K562 (cell line): ENCODE results near the gene ZNF609. TPM values are rescaled to one million over a fixed set of nuclear protein-coding genes. Genes with fewer than 3 reads are reported as not detected.

Source experiments
- ATAC-seq: fragments of 200-7000 bp; cut with Tn5 transposase; 3 replicates; pipeline ENCODE4 v1.9.1; 2020; ENCODE audit warnings: moderate library complexity
- BruUV-seq: library from RNA; stranded (reverse); fragments of 400-500 nt; replicated peaks from 2 replicates; lab custom pipeline; 2021; lab: Mats Ljungman, UMichigan
- CTCF ChIA-PET: fragments of 300-600 bp; formaldehyde crosslinking; extraction: SDS; loops from one replicate; lab custom pipeline; 2021; ENCODE audit warnings: low intra/inter-chr PET ratio; lab: Yijun Ruan, JAX
- POLR2A ChIA-PET: fragments of 300-600, 350-650 bp; sonication (Branson Sonifier 250); formaldehyde crosslinking; extraction: SDS; loops from one replicate; lab custom pipeline; 2021; ENCODE audit warnings: antibody characterized with exemption, inconsistent platforms; lab: Yijun Ruan, JAX
- DNase-seq, 4 experiments: peaks; one replicate each; pipeline versions ENCODE4 v3.0.0 to v3.0.0-alpha.2; 2011 to 2018; ENCODE audit warnings: low spot score in 3 of 4, mixed read lengths in 3 of 4; ENCODE audit errors: extremely low read depth in 1 of 4
- FAIRE-seq: peaks from 2 replicates; lab custom pipeline; 2011; peaks lifted over from hg19 to GRCh38; lab: Jason Lieb, UNC
- H2AFZ ChIP-seq: 2 replicates; pipeline ENCODE4 v1.6.0; 2011; ENCODE audit warnings: low read depth, low read length, control low read depth, inconsistent platforms
- H3K27ac ChIP-seq: fragments of 200-600 bp; 3 replicates; pipeline ENCODE4 v1.8.0; 2011; ENCODE audit warnings: low read depth, mild to moderate bottlenecking, control low read depth, inconsistent platforms, low read length, moderate library complexity, mixed read lengths; ENCODE audit errors: extremely low read depth
- H3K27me3 ChIP-seq, 2 experiments: fragments of 300-600 bp in 1 of 2; 2 replicates in 1 of 2; 3 replicates in 1 of 2; pipeline versions ENCODE4 v1.6.0 to v1.8.0; 2011; ENCODE audit warnings: inconsistent platforms in 2 of 2, low read length in 2 of 2, mild to moderate bottlenecking in 1 of 2, mixed read lengths in 1 of 2, moderate library complexity in 1 of 2; ENCODE audit not compliant: control insufficient read depth in 2 of 2, insufficient read depth in 2 of 2
- H3K36me3 ChIP-seq: fragments of 300-600 bp; 3 replicates; pipeline ENCODE4 v1.8.0; 2011; ENCODE audit warnings: mild to moderate bottlenecking, low read length, inconsistent platforms; ENCODE audit not compliant: control insufficient read depth, insufficient read depth
- H3K4me1 ChIP-seq, 2 experiments: fragments of 200-600 bp in 1 of 2; replicated peaks in 1 of 2; 2 replicates in 1 of 2; 3 replicates in 1 of 2; pipeline versions ENCODE4 v1.5.1 to v1.8.0; 2011; ENCODE audit warnings: inconsistent platforms in 2 of 2, low read length in 2 of 2, mild to moderate bottlenecking in 1 of 2, mixed read lengths in 1 of 2, moderate library complexity in 1 of 2; ENCODE audit not compliant: control insufficient read depth in 2 of 2, insufficient read depth in 2 of 2
- H3K4me2 ChIP-seq: 2 replicates; pipeline ENCODE4 v1.6.1; 2011; ENCODE audit warnings: low read length, control low read depth, inconsistent platforms, mixed read lengths; ENCODE audit not compliant: insufficient read depth
- H3K4me3 ChIP-seq: fragments of 200-600 bp; sonication (generic), shearing (Covaris generic); 2 replicates; pipeline ENCODE4 v1.5.1; 2016; ENCODE audit warnings: control low read depth, inconsistent platforms
- H3K79me2 ChIP-seq: fragments of 200-600 bp; 3 replicates; pipeline ENCODE4 v1.8.0; 2011; ENCODE audit warnings: low read length, inconsistent platforms; ENCODE audit not compliant: control insufficient read depth, insufficient read depth
- H3K9ac ChIP-seq, 2 experiments: 2 replicates each; pipeline versions ENCODE4 v1.6.0 to v1.6.1; 2011; ENCODE audit warnings: low read depth in 2 of 2, low read length in 2 of 2, control low read depth in 1 of 2, inconsistent platforms in 1 of 2, mild to moderate bottlenecking in 1 of 2, mixed read lengths in 1 of 2; ENCODE audit not compliant: insufficient read depth in 1 of 2
- H3K9me1 ChIP-seq: one replicate; pipeline ENCODE4 v1.6.0; 2011; ENCODE audit warnings: inconsistent platforms, mild to moderate bottlenecking, low read length, moderate library complexity; ENCODE audit not compliant: control insufficient read depth, insufficient read depth
- H3K9me3 ChIP-seq: replicated peaks from 2 replicates; pipeline ENCODE4 v1.5.1; 2011; ENCODE audit warnings: low read depth, low read length, inconsistent platforms; ENCODE audit not compliant: control insufficient read depth, insufficient read depth
- H4K20me1 ChIP-seq: replicated peaks from 2 replicates; pipeline ENCODE4 v1.6.1; 2011; ENCODE audit warnings: low read length, inconsistent platforms, mixed read lengths; ENCODE audit not compliant: control insufficient read depth, insufficient read depth
- DMBX1 ChIP-seq: fragments of 250-450 bp; sonication (Bioruptor Pico); IDR thresholded peaks from 2 replicates; pipeline ENCODE4 v1.8.0; 2022; ENCODE audit warnings: inconsistent platforms, mild to moderate bottlenecking, moderate library complexity, borderline replicate concordance
- ETS2 ChIP-seq: IDR thresholded peaks from 2 replicates; pipeline ENCODE4 v1.6.1; 2016; ENCODE audit warnings: borderline replicate concordance, missing genetic modification characterization, mild to moderate bottlenecking, moderate library complexity, missing compliant biosample characterization; ENCODE audit not compliant: poor library complexity, severe bottlenecking
- ETV1 ChIP-seq: fragments of 450-650 bp; conservative IDR thresholded peaks from 2 replicates; pipeline ENCODE4 v1.6.1; 2016; ENCODE audit warnings: missing genetic modification characterization, control low read depth, low read depth, missing compliant biosample characterization
- HMG20B ChIP-seq: fragments of 250-450 bp; sonication (Bioruptor Pico); IDR thresholded peaks from 2 replicates; pipeline ENCODE4 v1.5.0; 2021; ENCODE audit warnings: mild to moderate bottlenecking
- MBD1 ChIP-seq: fragments of 250-450 bp; sonication (Bioruptor Pico); IDR thresholded peaks from 2 replicates; pipeline ENCODE4 v1.8.0; 2022; ENCODE audit warnings: inconsistent platforms
- NONO ChIP-seq, 2 experiments: fragments of 200-400 bp in 1 of 2; fragments of 450-650 bp in 1 of 2; formaldehyde crosslinking in 1 of 2; IDR thresholded peaks; 2 replicates each; pipeline ENCODE4 v1.6.1; 2017; ENCODE audit warnings: low read depth in 2 of 2, mild to moderate bottlenecking in 2 of 2, moderate library complexity in 2 of 2, low read length in 1 of 2
- POLR2G ChIP-seq: fragments of 200-400 bp; formaldehyde crosslinking; IDR thresholded peaks from 2 replicates; pipeline ENCODE4 v1.6.1; 2017; ENCODE audit warnings: low read depth, mild to moderate bottlenecking, antibody characterized with exemption, low read length, moderate library complexity
- PTRF ChIP-seq: fragments of 450-650 bp; IDR thresholded peaks from 2 replicates; pipeline ENCODE4 v1.6.1; 2016; ENCODE audit warnings: mild to moderate bottlenecking, missing genetic modification characterization, missing compliant biosample characterization
- SREBF2 ChIP-seq: sonication (generic); formaldehyde crosslinking; IDR thresholded peaks from 2 replicates; pipeline ENCODE4 v1.4.0; 2020; ENCODE audit warnings: mild to moderate bottlenecking, missing genetic modification reagents
- SRF ChIP-seq, 2 experiments: fragments of 250-450, 450-650 bp in 1 of 2; sonication (Bioruptor Pico) in 1 of 2; sonication (generic) in 1 of 2; formaldehyde crosslinking; IDR thresholded peaks; 2 replicates each; pipeline versions ENCODE4 v1.5.0 to v1.5.1; 2020 to 2022; ENCODE audit warnings: mild to moderate bottlenecking in 1 of 2, missing genetic modification reagents in 1 of 2
- TAF1 ChIP-seq: IDR thresholded peaks from 2 replicates; pipeline ENCODE4 v1.6.1; 2011; ENCODE audit warnings: mild to moderate bottlenecking, low read length, moderate library complexity; ENCODE audit not compliant: insufficient read depth, control insufficient read depth, severe bottlenecking; ENCODE audit errors: extremely low read depth
- TEAD4 ChIP-seq, 2 experiments: sonication (generic) in 1 of 2; formaldehyde crosslinking in 1 of 2; IDR thresholded peaks; 2 replicates each; pipeline versions ENCODE4 v1.6.1 to v1.8.0; 2012 to 2022; ENCODE audit warnings: borderline replicate concordance in 1 of 2, inconsistent platforms in 1 of 2, low read length in 1 of 2, mild to moderate bottlenecking in 1 of 2, missing genetic modification reagents in 1 of 2
- WGBS: fragments of 100-300 bp; shearing (Covaris generic); methylation state at CpG from one replicate; pipeline ENCODE4 v1.1.6; 2016; ENCODE audit warnings: low coverage, mixed read lengths; ENCODE audit not compliant: insufficient coverage; ENCODE audit errors: missing lambda C conversion rate; 5-methylcytosine and 5-hydroxymethylcytosine counted together
- in situ Hi-C: fragments of 300-500 bp; cut with MboI; formaldehyde crosslinking; loops from 4 replicates; pipeline ENCODE4 v1.15.0; 2018; ENCODE audit warnings: inconsistent platforms, mixed read lengths
- intact Hi-C: fragments of 100-400 bp; cut with micrococcal nuclease; formaldehyde crosslinking; loops from 2 replicates; pipeline ENCODE4 v1.14.2; 2022
- polyA plus RNA-seq, 8 experiments: library from polyadenylated mRNA; depleted of rRNA in 4 of 8; stranded (reverse) in 5 of 8; unstranded in 3 of 8; fragments of >200 nt; fragmentation: Nextera tagmentation in 2 of 8; fragmentation: Illumina TruSeq in 1 of 8; extraction: Ambion mirVana in 2 of 8; extraction: Trizol in 1 of 8; gene quantifications; 2 replicates each; pipeline versions ENCODE4 v1.2.1 to v1.2.3, GENCODE V29; 2011 to 2014; ENCODE audit warnings: inconsistent platforms in 1 of 8, missing spikeins in 1 of 8
- total RNA-seq, 7 experiments: library from RNA; depleted of rRNA in 6 of 7; stranded (reverse); fragments of >200 nt in 6 of 7; fragmentation: Illumina TruSeq in 2 of 7; extraction: Trizol in 2 of 7; gene quantifications; 2 replicates each; pipeline versions ENCODE4 v1.2.1 to v1.2.3, GENCODE V29; 2011 to 2021; ENCODE audit warnings: low replicate concordance in 1 of 7
- TF ChIP-seq, protein P1 (sequence below): IDR thresholded peaks from 2 replicates; pipeline ENCODE4 v1.6.1; 2011; ENCODE audit warnings: borderline replicate concordance, low read depth, mild to moderate bottlenecking, moderate library complexity, low read length; ENCODE audit not compliant: insufficient read depth, poor library complexity, severe bottlenecking
- TF ChIP-seq, protein P2 (sequence below): IDR thresholded peaks from 2 replicates; pipeline ENCODE4 v1.6.1; 2012; ENCODE audit warnings: low read depth, low read length, improper control_type of control experiment, borderline replicate concordance

Gene ZNF609
- total and polyA plus RNA-seq, 9 of the 15 experiments (the other 6 are each of a cell fraction or from before 2014, with no cell fraction given) = 3.0 to 38.7 (median 17.8) TPM

- FAIRE-seq = no peak
- DNase-seq = no peak
- H3K79me2 ChIP-seq = no peaks in the 10 kb centered on the region
- 90% methylated on average over 1 of the region's 1 CpG for WGBS
- no peak overlapping the region for H2AFZ ChIP-seq
- no peaks in the 10 kb centered on the region for H3K27me3 ChIP-seq
- no peak overlapping the region for H3K4me2 ChIP-seq
- ChIA-PET POLR2A (no interaction called here), CTCF (no interaction called here)
- H3K9me3 ChIP-seq = no peaks in the 10 kb centered on the region
- intact Hi-C loops (no loop called here), in situ Hi-C loops (no loop called here)
- H3K9me1 ChIP-seq = no peaks in the 10 kb centered on the region
- no peaks in the 10 kb centered on the region; the same call in 2 of the 3 replicates for H3K36me3 ChIP-seq
- no peak overlapping the region for H3K4me3 ChIP-seq
- no peak overlapping the region for H3K9ac ChIP-seq
- TF ChIP-seq MBD1 (CRISPR knock-in tag) = no peak
- TF ChIP-seq POLR2G = no peak
- no peak for TF ChIP-seq NONO (IDR thresholded peaks at IDR 0.05; ENCODE audit: low read depth in 2 of 2, low read length in 1 of 2)
- no peak for TF ChIP-seq ETV1 (tag)
- no peak for TF ChIP-seq SREBF2
- no peak for TF ChIP-seq HMG20B (CRISPR knock-in tag)
- TF ChIP-seq, protein P1, sequence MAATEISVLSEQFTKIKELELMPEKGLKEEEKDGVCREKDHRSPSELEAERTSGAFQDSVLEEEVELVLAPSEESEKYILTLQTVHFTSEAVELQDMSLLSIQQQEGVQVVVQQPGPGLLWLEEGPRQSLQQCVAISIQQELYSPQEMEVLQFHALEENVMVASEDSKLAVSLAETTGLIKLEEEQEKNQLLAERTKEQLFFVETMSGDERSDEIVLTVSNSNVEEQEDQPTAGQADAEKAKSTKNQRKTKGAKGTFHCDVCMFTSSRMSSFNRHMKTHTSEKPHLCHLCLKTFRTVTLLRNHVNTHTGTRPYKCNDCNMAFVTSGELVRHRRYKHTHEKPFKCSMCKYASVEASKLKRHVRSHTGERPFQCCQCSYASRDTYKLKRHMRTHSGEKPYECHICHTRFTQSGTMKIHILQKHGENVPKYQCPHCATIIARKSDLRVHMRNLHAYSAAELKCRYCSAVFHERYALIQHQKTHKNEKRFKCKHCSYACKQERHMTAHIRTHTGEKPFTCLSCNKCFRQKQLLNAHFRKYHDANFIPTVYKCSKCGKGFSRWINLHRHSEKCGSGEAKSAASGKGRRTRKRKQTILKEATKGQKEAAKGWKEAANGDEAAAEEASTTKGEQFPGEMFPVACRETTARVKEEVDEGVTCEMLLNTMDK = no peak
- no peak for TF ChIP-seq PTRF
- TF ChIP-seq TEAD4 (IDR thresholded peaks at IDR 0.05; ENCODE audit: low read length) = no peak
- no peak for TF ChIP-seq TEAD4 (CRISPR knock-in tag; IDR thresholded peaks at IDR 0.05; ENCODE audit: borderline replicate concordance)
- TF ChIP-seq ETS2 = no peak
- no peak for TF ChIP-seq TAF1
- TF ChIP-seq SRF (CRISPR knock-in tag; IDR thresholded peaks at IDR 0.05) = no peak
- TF ChIP-seq, protein P2, sequence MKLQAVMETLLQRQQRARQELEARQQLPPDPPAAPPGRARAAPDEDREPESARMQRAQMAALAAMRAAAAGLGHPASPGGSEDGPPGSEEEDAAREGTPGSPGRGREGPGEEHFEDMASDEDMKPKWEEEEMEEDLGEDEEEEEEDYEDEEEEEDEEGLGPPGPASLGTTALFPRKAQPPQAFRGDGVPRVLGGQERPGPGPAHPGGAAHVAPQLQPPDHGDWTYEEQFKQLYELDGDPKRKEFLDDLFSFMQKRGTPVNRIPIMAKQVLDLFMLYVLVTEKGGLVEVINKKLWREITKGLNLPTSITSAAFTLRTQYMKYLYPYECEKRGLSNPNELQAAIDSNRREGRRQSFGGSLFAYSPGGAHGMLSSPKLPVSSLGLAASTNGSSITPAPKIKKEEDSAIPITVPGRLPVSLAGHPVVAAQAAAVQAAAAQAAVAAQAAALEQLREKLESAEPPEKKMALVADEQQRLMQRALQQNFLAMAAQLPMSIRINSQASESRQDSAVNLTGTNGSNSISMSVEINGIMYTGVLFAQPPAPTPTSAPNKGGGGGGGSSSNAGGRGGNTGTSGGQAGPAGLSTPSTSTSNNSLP = no peak
- no peak for TF ChIP-seq DMBX1 (CRISPR knock-in tag)
- H3K4me1 ChIP-seq = peaks cover 0 to 20% of the 10 kb centered on the region in 2 experiments; a peak in 3 of 5 replicates
- H3K27ac ChIP-seq = no peak overlapping the region
- no peaks in the 10 kb centered on the region for H4K20me1 ChIP-seq
- no peak for ATAC-seq
- BruUV-seq = no TSS peak
Measured at GRCh38 chr15:64453689-64454037, 6.7 kb upstream of the ZNF609 start.
